Anterior cingulate cortex (tissue), 58 donors: ENCODE results near the gene GTSE1.

ENCODE experiments used
- DNase-seq, 58 donors: peaks; one replicate each; lab custom pipeline; 2025; lab: John Stamatoyannopoulos, UW

GTSE1 gene

DNA sequence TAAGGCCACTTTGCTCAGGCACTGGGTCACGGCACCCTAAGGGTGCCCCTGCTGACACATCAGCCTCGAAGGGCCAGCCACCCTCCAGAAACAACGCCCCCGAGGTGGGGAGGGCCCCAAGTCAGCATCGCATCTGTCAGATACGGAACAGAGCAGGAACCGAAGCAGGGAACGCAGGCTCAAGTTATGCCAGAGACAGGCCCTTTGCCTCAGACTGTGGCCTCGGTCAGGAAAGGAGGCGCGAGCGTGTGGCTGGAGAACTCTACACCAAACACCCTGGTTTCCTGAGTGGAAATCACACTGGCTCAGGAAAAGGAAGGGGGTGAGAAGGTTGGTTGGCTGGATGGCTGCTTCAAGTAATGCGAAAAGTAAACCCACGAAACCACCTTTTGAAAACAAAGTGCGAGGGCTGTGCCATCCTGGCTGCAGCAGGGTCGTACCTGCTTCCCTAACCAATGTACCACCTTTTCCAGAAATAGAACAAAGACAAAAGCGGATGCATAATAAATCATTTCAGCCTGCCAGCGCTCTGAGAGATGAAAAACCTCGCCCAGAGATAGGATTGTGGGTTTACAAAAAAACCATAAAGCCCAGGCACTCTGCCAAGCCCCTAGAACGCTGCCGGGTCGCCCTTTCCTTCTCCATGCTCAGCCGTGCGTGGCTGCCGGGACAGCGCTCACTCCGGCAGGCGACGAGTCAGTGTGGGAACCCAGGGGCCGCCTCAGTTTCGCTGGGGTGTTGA lies 77.4 kb downstream of the GTSE1 start:
- DNase-seq, result no peak

DNA sequence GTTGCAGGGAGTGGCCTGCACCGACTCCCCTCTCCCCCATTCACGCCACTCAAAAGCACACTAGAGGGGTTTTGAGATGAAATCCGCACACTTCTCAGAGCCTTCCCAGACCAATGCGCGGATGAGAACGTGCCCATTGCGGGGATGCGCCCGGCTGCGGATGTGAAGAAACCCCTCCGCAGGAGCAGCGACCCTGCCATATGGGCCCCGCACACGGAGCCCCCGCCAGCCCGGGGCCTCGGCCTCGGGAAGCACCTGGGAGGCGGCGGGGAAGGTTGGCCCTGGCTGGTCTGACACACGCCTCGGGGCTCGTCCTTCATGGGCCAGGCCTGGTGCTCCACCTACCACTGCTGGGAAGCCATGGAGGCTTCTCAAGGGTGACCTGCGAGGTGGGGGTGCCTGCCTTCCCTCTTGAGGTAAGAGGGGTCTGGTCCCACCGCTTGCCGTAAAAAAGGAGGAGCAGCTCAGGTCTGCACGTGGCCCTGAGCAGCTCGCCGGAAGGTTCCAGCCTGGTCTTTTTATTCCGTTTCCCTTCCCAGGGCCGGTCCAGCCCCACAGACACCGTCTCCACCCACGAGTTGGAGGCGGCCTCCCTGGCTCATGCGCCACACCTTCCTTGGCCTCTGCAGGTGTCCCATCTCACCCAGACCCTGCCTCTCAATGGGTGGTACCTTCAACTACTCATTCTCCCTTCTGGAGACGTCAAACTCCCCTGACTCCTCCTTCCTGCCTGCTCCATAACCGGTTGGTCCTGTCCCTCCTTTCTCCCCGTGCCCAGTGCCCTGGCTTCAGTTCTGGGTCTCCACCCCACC lies 78.2 kb downstream of the GTSE1 start:
- DNase-seq, result no peak

DNA sequence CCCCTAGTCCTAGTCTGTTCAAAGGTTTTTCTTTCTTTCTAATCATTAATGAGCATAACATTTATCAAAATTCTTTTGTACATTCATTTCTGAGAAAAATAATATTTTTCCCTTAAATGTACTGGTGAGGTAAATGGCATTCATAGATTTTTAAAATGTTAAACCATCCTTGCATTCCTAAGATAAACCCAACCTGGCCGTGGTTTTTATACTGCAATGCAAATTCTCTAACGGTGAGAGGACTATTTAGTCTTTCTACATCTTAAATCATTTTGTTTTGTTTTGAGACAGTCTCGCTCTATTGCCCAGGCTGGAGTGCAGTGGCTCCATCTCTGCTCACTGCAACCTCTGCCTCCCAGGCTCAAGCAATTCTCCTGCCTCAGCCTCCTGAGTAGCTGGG lies 79.4 kb downstream of the GTSE1 start:
- DNase-seq, result no peak

DNA sequence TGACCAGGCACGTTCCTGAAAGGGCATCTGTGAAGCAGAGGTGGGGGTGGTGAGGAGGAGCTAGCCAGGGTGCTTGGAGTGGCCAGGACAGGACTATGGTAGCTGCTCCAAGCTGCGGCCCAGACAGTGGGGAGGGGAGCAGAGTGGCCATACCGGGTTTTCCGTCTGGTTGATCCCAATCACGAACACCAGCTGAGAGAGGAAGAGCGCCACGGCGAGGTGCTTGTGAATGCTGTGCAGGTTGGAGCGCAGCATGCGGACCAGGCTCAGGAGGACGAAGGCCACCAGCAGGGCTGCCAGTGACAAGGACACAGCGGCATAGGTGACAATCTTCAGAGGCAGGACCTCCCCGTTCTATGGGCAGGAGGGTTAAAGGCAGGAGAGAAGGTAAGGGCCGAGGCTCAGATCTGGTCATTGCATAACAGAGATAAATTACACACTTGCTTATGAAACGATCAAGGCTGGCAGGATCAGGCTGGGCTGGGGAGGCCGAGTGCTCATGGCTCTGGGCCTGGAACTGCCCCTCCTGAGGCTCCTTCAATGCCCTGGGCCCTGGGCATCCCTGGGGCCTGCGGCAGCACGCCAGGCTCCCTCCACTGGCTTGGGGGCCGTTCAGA lies 80.3 kb downstream of the GTSE1 start:
- DNase-seq, result no peak

DNA sequence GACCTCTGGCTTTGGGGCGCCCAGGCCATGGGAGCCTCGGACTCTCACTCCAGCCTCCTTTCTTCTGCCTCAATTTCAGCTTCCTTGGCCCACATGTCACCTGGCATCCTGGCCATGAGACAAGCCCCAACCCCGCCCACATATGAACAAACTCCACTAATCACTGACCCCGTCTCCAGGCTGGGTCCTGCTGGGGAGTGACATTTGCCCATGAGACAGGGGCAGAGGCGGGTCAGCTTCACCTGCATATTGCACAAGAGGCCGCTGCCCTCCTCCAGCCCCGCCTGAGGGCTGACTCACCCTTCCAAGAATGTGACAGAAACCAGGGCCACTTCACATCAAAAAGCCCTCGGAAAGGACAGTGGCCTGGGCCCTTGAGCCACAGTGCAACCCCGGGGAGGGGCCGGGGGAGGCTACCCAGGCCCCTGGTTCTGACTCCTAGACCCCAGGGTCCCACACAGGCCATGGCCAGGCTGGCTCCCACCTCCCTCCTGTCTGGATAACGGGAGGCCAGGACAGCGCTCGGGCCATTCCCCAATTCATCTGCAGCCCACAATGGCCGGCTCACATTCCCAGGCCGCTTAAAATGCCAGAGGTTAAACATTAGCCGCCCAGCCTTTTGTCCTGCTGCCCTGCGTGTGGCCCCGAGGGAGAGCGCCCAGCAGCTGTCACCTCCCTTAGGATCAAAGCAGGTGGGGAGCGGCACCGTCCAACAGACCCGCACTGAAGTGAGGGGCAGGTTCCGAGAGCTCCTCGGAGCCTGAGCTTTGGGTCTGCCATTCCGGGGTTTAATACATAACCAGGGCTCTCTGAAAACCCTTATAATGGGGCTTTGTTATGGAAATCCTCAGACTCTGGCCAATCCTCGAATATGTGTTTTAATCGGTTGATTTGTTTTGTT lies 81.1 kb downstream of the GTSE1 start:
- no peak for DNase-seq

DNA sequence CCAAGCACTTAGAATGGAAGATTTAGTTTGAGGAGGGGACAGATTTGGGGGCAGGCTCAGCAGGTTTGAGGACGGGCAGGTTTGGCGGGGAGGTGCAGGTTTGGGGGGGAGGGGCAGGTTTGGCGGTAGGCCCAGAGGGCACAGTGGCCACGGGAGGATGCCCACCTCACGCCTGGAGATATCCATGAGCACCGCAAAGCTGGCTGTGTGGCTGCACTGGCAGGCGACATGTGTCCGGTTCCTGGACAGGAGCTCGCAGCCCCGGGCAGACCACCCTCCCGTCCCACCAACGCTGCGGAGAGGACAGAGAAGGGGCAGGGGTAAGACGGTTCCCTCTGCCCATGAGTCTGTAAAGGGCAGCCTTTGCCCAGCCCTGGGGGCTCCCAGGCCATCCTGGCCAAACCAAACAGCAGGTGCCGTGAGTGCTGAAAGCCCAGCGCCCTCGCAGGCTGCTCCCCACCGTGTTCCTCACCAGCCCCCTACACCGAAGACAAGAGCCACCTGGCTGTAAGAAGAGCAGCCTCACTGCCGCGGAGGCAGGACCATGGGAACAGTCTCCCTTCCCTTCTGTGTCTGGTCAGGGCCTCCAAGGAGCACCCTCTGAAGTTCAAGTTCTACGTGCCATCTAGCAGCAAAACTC lies 81.9 kb downstream of the GTSE1 start:
- no peak for DNase-seq

DNA sequence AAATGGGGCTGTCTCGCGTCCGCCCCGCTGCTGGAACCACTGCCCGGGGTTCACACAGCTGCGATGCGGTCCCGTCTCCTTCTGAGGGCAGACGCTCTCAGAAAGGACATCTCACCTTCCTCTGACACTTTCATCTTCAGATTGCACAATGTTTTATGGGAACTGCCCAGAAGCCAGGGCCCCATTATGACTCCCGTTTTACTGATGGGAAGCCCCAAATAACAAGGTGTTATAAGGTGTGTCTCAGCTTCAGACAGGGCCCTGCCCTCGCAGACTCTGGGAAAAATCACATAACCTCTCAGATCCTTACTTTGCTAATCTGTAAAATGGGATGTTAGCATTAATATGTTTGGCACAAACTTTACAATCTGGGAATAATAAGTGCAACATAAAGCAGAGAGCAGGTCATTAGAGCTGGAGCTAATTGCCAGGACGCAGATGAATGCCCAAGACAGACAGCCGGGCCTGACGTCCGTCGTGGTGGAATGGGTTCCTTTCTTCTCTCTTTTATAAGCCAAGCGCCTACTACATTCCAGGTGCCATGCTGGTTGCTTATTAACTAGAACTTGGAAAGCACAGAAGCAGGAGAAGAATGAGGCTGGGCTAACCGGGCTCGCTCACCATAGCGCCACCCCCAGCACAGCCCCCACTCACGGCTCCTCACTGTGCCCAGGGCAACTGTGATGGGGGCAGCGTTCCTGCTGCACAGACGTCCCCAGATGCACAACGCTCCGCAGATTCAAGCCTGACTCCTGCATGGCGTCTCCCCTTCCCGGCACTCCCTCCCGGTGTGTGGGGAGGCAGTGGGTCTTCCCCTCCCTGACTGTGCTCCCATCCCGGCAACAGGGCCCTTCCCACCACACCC lies 82.6 kb downstream of the GTSE1 start:
- DNase-seq, result no peak

DNA sequence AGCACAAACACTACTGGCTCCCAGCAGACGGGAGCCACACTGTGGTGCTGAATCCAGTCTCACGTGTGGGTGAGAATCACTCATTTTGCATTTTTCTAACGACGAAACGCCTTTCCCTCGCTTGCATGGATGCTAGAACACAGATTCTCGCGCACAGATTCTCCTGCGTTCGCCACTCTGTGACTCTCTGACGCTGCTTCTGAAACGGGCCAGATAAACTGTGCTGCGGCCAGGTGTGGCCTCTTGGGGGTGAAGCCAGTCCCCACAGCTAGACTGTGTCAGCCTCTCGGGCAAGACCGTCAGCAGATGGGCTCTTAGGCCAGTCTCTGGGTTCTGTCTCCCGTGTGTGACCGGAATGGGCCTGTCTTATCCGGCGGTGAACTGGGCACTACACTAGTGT lies 83.4 kb downstream of the GTSE1 start:
- no peak for DNase-seq
